ENCODE measurements around the gene MAML2.

GRCh38 chr11:96214777-96215109, 128.3 kb downstream of the MAML2 start:
- TF ChIP-seq, protein P1, sequence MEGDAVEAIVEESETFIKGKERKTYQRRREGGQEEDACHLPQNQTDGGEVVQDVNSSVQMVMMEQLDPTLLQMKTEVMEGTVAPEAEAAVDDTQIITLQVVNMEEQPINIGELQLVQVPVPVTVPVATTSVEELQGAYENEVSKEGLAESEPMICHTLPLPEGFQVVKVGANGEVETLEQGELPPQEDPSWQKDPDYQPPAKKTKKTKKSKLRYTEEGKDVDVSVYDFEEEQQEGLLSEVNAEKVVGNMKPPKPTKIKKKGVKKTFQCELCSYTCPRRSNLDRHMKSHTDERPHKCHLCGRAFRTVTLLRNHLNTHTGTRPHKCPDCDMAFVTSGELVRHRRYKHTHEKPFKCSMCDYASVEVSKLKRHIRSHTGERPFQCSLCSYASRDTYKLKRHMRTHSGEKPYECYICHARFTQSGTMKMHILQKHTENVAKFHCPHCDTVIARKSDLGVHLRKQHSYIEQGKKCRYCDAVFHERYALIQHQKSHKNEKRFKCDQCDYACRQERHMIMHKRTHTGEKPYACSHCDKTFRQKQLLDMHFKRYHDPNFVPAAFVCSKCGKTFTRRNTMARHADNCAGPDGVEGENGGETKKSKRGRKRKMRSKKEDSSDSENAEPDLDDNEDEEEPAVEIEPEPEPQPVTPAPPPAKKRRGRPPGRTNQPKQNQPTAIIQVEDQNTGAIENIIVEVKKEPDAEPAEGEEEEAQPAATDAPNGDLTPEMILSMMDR (IDR thresholded peaks at IDR 0.05) = no peak
- TF ChIP-seq POLR2A (IDR thresholded peaks at IDR 0.05) = no peak
